Thoracic aorta (tissue), 2 donors: ENCODE measurements around the gene TRIM29. TPM values are rescaled to one million over a fixed set of nuclear protein-coding genes. Genes with fewer than 3 reads are reported as not detected.

Source experiments
- ATAC-seq: fragments of 150-250 bp; one replicate; pipeline ENCODE4 v1.8.0; 2017; ENCODE audit warnings: low read depth; ENCODE audit not compliant: insufficient number of reproducible peaks, low FRiP score
- DNase-seq: peaks from one replicate; pipeline ENCODE4 v3.0.0-alpha.2; 2020; ENCODE audit warnings: low spot score
- H3K27ac ChIP-seq, 2 donors: fragments of 200-600 bp; sonication (generic); 1 replicate in 1 of 2; 2 replicates in 1 of 2; pipeline ENCODE4 v1.5.1; 2016; ENCODE audit warnings: mild to moderate bottlenecking in 2 of 2, moderate library complexity in 2 of 2
- H3K27me3 ChIP-seq: fragments of 200-600 bp; sonication (generic); replicated peaks from 2 replicates; pipeline ENCODE4 v1.6.0; 2016; ENCODE audit warnings: mild to moderate bottlenecking; ENCODE audit not compliant: insufficient read depth
- H3K36me3 ChIP-seq: fragments of 200-600 bp; sonication (generic); one replicate; pipeline ENCODE4 v1.5.1; 2016
- H3K4me1 ChIP-seq, 2 donors: fragments of 200-600 bp; sonication (generic); 1 replicate in 1 of 2; 2 replicates in 1 of 2; pipeline versions ENCODE4 v1.5.1 to v1.6.0; 2016; ENCODE audit warnings: low read depth in 2 of 2, mild to moderate bottlenecking in 1 of 2; ENCODE audit not compliant: control insufficient read depth in 1 of 2
- H3K4me3 ChIP-seq: fragments of 200-600 bp; sonication (generic); 2 replicates; pipeline ENCODE4 v1.5.1; 2016; ENCODE audit warnings: mild to moderate bottlenecking
- H3K9me3 ChIP-seq: fragments of 200-600 bp; sonication (generic); 2 replicates; pipeline ENCODE4 v1.5.1; 2016
- CTCF ChIP-seq: fragments of 200-600 bp; sonication (generic); IDR thresholded peaks from one replicate; pipeline ENCODE4 v1.5.1; 2019; ENCODE audit warnings: antibody characterized with exemption
- total RNA-seq, 2 donors: library from RNA; depleted of rRNA; stranded (reverse); fragments of >200 nt; gene quantifications; one replicate each; pipeline versions ENCODE4 v1.1.0 to v1.2.3, GENCODE V29; 2016

TRIM29 gene
- total RNA-seq, 2 donors from 2014 or later = 0.49 to 2.7 TPM

GRCh38 chr11:120124355-120124754 is 13.6 kb downstream of the TRIM29 start:
- ATAC-seq = no peak

GRCh38 chr11:120123946-120124345 is 14.0 kb downstream of the TRIM29 start:
- no peak overlapping the region for H3K4me3 ChIP-seq
- no peaks in the 10 kb centered on the region for H3K4me1 ChIP-seq
- DNase-seq = no peak
- TF ChIP-seq CTCF = no peak
- no peaks in the 10 kb centered on the region for H3K9me3 ChIP-seq
- no peak overlapping the region for H3K27ac ChIP-seq
- no peak for ATAC-seq
- H3K27me3 ChIP-seq = no peaks in the 10 kb centered on the region
- no peaks in the 10 kb centered on the region for H3K36me3 ChIP-seq

More at GRCh38 chr11:120124355-120124754, 13.6 kb downstream of the TRIM29 start:
- Histone ChIP-seq H3K4me3 (no peak overlapping the region), H3K27ac (no peak overlapping the region), H3K4me1 (no peaks in the 10 kb centered on the region), H3K36me3 (no peaks in the 10 kb centered on the region), H3K27me3 (no peaks in the 10 kb centered on the region), H3K9me3 (no peaks in the 10 kb centered on the region)
- no peak for DNase-seq
- no peak for TF ChIP-seq CTCF

- Histone ChIP-seq H3K27me3 (no peaks in the 10 kb centered on the region), H3K9me3 (no peaks in the 10 kb centered on the region), H3K4me1 (no peaks in the 10 kb centered on the region), H3K4me3 (no peak overlapping the region), H3K36me3 (no peaks in the 10 kb centered on the region), H3K27ac (no peak overlapping the region)
- ATAC-seq = no peak
- no peak for DNase-seq
- TF ChIP-seq CTCF = no peak
These were observed 14.8 kb downstream of the TRIM29 start for GRCh38 chr11:120122924-120123683.

- ATAC-seq = no peak
- TF ChIP-seq CTCF = no peak
- Histone ChIP-seq H3K9me3 (no peaks in the 10 kb centered on the region), H3K4me3 (no peak overlapping the region), H3K27me3 (no peaks in the 10 kb centered on the region), H3K27ac (no peak overlapping the region), H3K36me3 (no peaks in the 10 kb centered on the region), H3K4me1 (no peaks in the 10 kb centered on the region)
- no peak for DNase-seq
These were observed 15.9 kb downstream of the TRIM29 start for GRCh38 chr11:120121914-120122473.

- ATAC-seq = no peak
- DNase-seq = no peak
These were observed 16.6 kb downstream of the TRIM29 start for GRCh38 chr11:120121336-120121735.

More at GRCh38 chr11:120121336-120121735, 16.6 kb downstream of the TRIM29 start:
- no peak overlapping the region for H3K4me3 ChIP-seq
- H3K9me3 ChIP-seq = no peaks in the 10 kb centered on the region
- H3K27ac ChIP-seq = no peak overlapping the region
- H3K4me1 ChIP-seq = no peaks in the 10 kb centered on the region
- no peaks in the 10 kb centered on the region for H3K27me3 ChIP-seq
- no peaks in the 10 kb centered on the region for H3K36me3 ChIP-seq
- no peak for TF ChIP-seq CTCF
